GM19035 (cell line): Measurements from ENCODE around the gene DIAPH2.
"Not testable (repeated sequence)": the region's sequence is repeated elsewhere in the genome, so short reads cannot be mapped to it uniquely, and the experiment has no call there.

Experiments used
- ATAC-seq: cut with Tn5 transposase; IDR thresholded peaks from one replicate; pipeline ENCODE4 v1.9.1; 2021; ENCODE audit not compliant: unreplicated experiment

DIAPH2 gene

DNA sequence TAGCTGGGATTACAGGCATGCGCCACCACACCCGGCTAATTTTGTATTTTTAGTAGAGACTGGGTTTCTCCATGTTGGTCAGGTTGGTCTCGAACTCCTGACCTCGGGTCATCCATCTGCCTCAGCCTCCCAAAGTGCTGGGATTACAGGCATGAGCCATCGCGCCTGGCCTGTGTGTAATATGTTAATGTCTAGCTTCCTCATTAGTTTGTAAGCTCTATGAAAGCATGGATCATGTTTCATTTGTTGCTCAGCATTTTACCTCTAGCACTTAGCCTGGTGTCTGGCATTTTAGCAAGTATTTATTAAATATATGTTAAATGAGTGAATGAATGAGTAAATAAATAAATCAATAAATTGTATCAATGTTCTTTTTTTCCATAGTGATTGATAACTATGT is 29.8 kb downstream of the DIAPH2 start:
- not testable (repeated sequence) for ATAC-seq

DNA sequence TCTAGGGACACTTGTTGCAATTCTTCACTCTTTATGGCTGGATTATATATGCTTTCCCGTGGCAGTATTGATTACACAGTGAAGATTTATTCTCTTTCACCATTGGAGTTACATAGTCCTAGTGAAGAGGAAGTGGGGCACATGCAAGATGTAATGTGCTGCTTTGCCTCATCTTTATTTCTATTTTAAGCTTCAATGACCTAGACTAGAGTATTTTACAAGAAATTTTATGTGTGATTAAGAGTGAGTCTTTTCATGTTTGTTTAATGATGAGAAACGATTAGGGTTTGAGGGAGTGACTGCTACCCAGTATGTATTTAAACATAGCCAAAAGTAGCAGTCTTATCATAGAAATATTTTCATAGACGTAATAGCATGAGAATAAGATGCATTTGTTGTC is 30.8 kb downstream of the DIAPH2 start:
- no peak for ATAC-seq

GRCh38 chrX:96719161-96719875 is 34.7 kb downstream of the DIAPH2 start:
- no peak for ATAC-seq

GRCh38 chrX:96721354-96721753 is 36.7 kb downstream of the DIAPH2 start:
- ATAC-seq: peak; percentile 100

DNA sequence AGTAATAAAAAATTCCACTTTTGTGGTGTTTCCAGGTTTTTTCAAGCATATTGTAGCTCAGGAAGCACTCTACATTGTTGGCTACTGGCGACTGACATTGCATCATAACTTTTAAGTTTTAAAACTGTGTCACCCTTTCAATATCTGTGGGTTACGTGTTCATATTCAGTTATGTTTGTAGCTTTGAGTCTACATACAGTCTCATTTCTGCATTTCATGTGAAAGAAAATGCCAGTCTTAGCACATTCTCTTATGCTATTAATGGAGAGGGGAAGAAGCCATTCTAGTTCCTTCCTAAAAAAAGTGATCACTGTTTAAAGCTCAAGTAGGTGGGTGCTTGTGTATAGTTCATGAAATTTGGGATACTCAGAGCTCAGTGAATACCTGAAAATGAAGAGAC is 38.1 kb downstream of the DIAPH2 start:
- ATAC-seq: no peak

DNA sequence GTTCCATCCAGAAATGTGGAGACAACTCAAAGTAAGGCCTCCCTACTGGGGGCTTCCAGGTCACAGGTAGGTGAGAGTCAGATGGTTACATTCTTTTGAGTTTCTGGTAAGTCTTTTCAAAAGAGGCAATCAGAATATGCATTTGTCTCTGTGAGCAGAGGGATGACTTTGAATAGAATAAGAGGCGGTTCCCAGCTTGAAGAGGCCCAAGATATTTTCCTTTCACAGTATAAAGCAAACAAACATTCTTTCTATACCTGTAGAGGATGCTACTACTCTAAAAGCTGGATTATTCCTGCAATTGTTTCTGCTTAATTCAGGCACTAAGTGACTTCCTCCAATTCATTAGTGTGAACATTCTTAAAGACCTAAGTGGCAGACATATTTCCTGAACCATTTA is 44.4 kb downstream of the DIAPH2 start:
- no peak for ATAC-seq

DNA sequence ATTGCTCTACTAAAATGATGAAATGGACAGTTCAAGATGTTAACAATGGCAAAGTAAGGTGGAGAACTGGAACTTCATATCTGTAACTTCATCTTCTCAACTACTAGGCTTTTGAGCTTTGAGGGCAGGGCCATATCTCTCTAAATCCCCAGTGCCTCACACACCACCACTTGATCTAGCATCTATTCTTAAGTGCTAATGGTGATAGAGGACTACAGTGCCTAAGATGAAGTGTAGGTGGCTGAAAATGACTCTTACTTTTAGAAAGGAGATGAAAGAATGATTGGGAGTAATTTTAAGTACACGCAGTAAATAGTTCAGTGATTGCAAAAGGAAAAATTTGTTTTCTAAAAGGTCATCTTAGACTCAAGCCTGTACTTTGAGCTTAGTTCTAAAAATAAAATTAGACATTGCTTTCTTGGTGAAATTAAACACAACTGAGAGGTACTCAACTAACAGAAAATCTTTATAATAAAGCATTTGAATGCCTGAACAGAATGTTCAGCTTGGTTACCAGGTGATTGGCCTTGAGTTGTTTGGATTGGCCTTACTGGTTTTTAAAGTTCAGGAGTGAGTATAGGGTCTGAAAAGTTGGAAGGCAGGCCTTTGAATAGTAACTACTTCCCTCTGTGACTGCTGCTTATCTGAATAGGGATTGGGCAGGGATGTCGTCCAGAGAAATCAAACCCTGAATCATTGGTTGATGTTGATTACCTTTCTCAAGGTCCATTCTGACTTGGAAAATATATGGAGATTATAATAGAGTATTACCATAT is 45.4 kb downstream of the DIAPH2 start:
- ATAC-seq: no peak

DNA sequence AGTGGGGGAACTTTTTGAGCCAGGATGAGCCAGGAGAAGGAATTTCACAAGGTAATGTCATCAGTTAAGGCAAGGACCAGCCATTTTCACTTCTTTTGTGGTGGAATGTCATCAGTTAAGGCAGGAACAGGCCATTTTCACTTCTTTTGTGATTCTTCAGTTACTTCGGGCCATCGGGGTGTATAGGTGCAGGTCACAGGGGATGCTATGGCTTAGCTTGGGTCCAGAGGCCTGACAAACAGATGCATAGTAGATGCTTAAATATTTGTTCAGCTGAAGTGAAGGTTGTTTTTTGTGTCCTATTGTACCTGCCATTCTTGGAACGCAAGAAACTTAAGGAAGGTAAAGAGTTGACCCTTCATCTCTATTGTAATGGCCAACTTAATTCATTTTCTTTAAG is 46.4 kb downstream of the DIAPH2 start:
- not testable (repeated sequence) for ATAC-seq

- no peak for ATAC-seq
These were observed 58.9 kb downstream of the DIAPH2 start for GRCh38 chrX:96743367-96744073.

DNA sequence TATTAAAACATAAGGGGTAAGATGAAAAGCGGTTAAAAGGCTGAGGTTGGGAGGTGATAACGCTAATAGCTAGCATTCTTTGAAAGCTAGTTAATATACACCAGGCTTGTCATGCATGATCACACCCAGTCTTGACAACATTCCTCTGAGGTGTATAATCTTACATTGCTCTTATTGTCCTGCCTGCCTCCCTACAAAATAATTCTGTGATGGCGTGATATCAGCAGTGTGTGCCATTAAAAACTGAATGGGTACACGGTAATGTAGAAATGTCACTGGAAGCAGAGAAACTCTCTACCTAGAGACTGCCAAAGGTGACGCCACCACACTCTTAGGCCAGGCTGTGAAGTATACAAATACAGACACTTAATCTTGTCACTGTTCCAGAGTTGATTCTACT is 68.1 kb downstream of the DIAPH2 start:
- no peak for ATAC-seq

DNA sequence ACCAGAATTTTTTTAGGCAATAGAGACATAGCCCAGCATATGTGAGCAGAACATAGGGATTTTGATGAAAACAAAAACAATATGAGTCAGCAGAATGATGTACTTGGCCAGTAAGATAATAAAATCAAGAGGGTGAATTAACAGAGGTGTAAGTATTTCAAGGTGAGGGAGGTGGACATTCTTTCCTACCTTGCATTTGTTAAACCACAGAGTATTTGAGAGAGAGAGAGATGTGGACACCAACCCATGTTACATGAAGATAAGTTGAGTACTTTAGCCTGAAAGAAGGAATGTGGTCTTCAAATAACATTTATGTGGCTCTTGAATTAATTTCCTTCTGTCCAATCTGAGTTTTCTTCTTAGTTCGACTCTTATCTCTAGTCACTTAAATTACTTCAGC is 68.6 kb downstream of the DIAPH2 start:
- no peak for ATAC-seq

GRCh38 chrX:96756491-96756890 is 71.8 kb downstream of the DIAPH2 start:
- ATAC-seq: no peak

DNA sequence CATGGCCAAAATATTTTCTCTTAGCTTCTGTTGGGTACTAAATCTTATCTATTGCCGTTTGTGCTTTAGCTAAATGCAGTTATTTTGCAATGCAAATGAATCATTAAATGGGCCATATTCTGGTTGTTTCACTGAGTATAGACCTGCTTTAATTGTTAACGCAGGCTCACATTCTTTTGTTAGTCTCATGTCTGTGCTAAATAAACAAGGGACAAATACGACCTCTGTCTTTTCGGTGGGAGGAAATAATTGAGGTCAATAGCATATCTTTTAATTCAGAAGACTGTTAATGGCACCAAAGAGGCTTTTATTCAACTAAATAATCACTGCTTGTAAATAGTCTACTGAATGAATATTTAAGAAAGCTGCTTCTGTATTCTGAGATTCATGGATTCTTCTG is 76.9 kb downstream of the DIAPH2 start:
- no peak for ATAC-seq

DNA sequence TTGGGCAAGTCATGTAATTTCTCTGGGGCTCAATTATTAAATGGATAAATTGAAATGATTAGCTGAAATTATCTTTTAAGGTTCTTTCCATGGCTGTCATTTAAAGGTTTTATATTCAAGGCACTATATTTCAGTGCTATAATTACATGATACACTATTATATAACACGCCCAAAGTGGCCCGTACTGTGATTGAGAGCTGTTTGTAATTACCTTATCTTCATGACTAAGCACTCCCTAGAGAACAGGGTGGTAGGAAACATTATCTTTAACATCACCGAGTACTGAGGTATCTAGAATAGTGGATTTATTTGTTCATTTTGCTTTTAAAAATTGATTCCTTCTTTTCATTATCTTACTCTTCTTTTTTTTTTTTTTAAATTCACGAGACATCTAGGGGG is 79.0 kb downstream of the DIAPH2 start:
- ATAC-seq: no peak

GRCh38 chrX:96764864-96765263 is 80.2 kb downstream of the DIAPH2 start:
- peak; percentile 73 for ATAC-seq

DNA sequence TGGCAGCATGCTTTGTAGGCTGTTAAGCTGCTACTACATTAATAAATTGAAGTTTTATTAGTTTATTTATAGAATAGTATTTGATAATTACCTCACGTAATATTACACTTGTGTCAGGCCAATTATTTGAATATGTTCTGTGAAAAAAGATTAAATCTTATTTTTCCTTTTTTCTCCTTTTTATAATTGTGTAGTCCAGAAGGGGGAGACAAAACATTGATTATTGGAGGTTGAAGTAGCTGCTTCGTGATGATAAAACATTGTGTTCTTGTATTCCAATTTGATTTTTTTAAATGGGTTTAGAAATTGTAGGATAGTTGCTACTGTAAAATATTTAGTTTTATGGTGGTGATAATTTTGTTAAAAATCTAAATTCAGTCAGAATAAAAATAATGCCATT is 85.7 kb downstream of the DIAPH2 start:
- ATAC-seq: no peak

DNA sequence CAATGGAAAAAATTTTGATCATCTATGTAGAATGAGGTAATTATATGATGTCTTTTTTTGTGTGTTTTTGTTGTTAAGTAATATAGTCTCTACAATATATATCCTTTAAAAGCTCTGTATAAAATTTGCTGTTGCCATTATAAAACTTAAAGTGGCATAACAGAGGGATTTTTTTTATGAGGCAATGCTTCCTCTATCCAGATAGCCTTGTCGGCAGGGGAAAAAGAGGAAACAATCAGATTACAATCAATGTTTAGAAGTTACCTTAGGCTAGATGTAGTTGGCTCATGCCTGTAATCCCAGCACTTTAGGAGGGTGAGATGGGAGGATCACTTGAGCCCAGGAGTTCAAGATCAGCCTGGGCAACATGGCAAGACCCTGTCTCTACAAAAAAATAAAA is 86.8 kb downstream of the DIAPH2 start:
- ATAC-seq: no peak

- no peak for ATAC-seq
These were observed 89.5 kb downstream of the DIAPH2 start for GRCh38 chrX:96774116-96774515.

DNA sequence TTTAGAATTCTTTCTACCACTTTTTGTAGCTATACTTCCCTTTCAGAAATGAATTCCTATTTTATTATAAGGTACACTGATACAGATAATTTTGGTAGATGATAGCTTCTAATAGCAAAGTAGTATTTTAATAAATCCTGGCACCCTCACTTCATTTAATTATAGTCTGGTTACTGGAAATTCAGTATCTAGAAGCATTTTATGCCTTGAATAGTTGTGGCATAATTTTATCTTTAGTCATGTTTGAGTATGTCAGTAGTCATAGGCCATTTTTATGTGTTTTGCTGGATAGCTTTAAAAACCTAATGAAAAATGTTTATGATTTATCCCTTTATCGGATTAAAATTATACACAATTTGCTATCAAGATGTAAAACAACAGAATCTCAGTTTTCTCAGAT is 92.3 kb downstream of the DIAPH2 start:
- no peak for ATAC-seq

GRCh38 chrX:96791559-96791958 is 106.9 kb downstream of the DIAPH2 start:
- ATAC-seq: no peak

GRCh38 chrX:96792047-96792446 is 107.4 kb downstream of the DIAPH2 start:
- no peak for ATAC-seq

DNA sequence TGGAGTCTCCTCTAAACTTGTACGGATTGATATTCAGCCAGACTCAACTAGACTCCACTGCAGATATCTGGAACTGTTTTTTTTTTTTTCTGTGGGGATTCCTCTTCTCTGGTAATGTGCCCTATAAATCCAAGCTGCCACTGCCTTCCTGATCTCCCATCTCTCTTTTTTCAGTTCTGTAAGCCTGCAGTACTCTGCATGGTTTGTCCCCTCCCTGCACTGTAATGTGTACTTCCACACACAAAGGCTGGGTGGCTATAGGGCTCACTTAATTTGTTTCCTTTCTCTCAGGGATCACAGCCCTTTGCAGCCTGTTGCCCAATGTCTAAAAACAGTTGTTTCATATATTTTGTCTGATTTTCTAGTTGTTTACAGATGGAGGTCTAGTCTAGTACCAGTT is 114.3 kb downstream of the DIAPH2 start:
- no peak for ATAC-seq
